Neural cell (in vitro differentiated cells): ENCODE results near the gene PYGO1.

Experiments
- CTCF ChIP-seq: fragments of 450-650 bp; IDR thresholded peaks from 2 replicates; pipeline ENCODE4 v1.5.1; 2014; ENCODE audit warnings: antibody characterized with exemption, mild to moderate bottlenecking, moderate library complexity; ENCODE audit not compliant: poor library complexity, severe bottlenecking
- EZH2 ChIP-seq: fragments of 200-600, 300-800 bp; shearing (Covaris generic), sonication (generic); IDR thresholded peaks from 2 replicates; pipeline ENCODE4 v1.6.1; 2014; ENCODE audit warnings: antibody characterized with exemption, low read length, borderline replicate concordance, mild to moderate bottlenecking; ENCODE audit not compliant: insufficient read depth, poor library complexity, severe bottlenecking
- POLR2AphosphoS5 ChIP-seq: IDR thresholded peaks from 2 replicates; pipeline ENCODE4 v1.6.1; 2012
- REST ChIP-seq: IDR thresholded peaks from 2 replicates; pipeline ENCODE4 v1.6.1; 2012; ENCODE audit warnings: borderline replicate concordance
- SMC3 ChIP-seq: fragments of 450-650 bp; conservative IDR thresholded peaks from 2 replicates; pipeline ENCODE4 v1.6.1; 2014; ENCODE audit warnings: antibody characterized with exemption, mild to moderate bottlenecking, moderate library complexity; ENCODE audit not compliant: poor library complexity
- TAF1 ChIP-seq: IDR thresholded peaks from 2 replicates; pipeline ENCODE4 v1.6.1; 2012; ENCODE audit warnings: low read depth

- no peak for TF ChIP-seq CTCF
- TF ChIP-seq SMC3: no peak
- TF ChIP-seq POLR2AphosphoS5: no peak
- no peak for TF ChIP-seq EZH2
- TF ChIP-seq REST: no peak
- no peak for TF ChIP-seq TAF1
Measured at GRCh38 chr15:55586808-55587207, 1.3 kb downstream of the PYGO1 start.
